ENCODE results near the gene SLC35F1. TPM values are rescaled to one million over a fixed set of nuclear protein-coding genes. Genes with fewer than 3 reads are reported as not detected.
A peak's percentile ranks its signal among the peaks of the same experiment; 100 is the strongest.

SLC35F1 gene
- polyA plus RNA-seq, 1 donor from 2014 or later = 35.1 TPM

GRCh38 chr6:118061666-118062065, 154.6 kb downstream of the SLC35F1 start:
- Histone ChIP-seq H2AFZ (ENCODE audit: low read depth, low read length) (no peak overlapping the region), H3K4me2 (ENCODE audit: low read length) (no peak overlapping the region), H3K9ac (ENCODE audit: low read length) (no peak overlapping the region), H3K9me3 (ENCODE audit: low read length) (no peaks in the 10 kb centered on the region), H3K9me2 (ENCODE audit: insufficient read depth, low read length) (no peaks in the 10 kb centered on the region), H3K27ac (ENCODE audit: low read length) (no peak overlapping the region), H4K20me1 (ENCODE audit: insufficient read depth) (no peaks in the 10 kb centered on the region), H3K36me3 (ENCODE audit: insufficient read depth, low read length) (no peaks in the 10 kb centered on the region), H3K4me3 (ENCODE audit: low read length) (no peak overlapping the region), H3K79me2 (replicated peaks; ENCODE audit: insufficient read depth, low read length) (no peaks in the 10 kb centered on the region), H3F3A (ENCODE audit: insufficient read depth, low read length, poor library complexity, severe bottlenecking) (no peaks in the 10 kb centered on the region), H3K27me3 (ENCODE audit: insufficient read depth, low read depth, low read length) (no peaks in the 10 kb centered on the region)
- TF ChIP-seq EP300 (conservative IDR thresholded peaks at IDR 0.05; ENCODE audit: poor library complexity, severe bottlenecking) (no peak), RAD21 (conservative IDR thresholded peaks at IDR 0.05) (no peak), SMC3 (conservative IDR thresholded peaks at IDR 0.05; ENCODE audit: poor library complexity) (no peak), MXI1 (conservative IDR thresholded peaks at IDR 0.05; ENCODE audit: poor library complexity, severe bottlenecking) (no peak), CTCF (IDR thresholded peaks at IDR 0.05; ENCODE audit: poor library complexity, severe bottlenecking) (no peak), REST (IDR thresholded peaks at IDR 0.05; ENCODE audit: borderline replicate concordance) (no peak), EZH2 (IDR thresholded peaks at IDR 0.05; ENCODE audit: borderline replicate concordance, insufficient read depth, low read length, poor library complexity, severe bottlenecking) (no peak), TAF1 (IDR thresholded peaks at IDR 0.05; ENCODE audit: low read depth) (no peak), POLR2AphosphoS5 (IDR thresholded peaks at IDR 0.05) (no peak)

- TF ChIP-seq CTCF (IDR thresholded peaks at IDR 0.05; ENCODE audit: poor library complexity, severe bottlenecking) (peak; percentile 46), SMC3 (conservative IDR thresholded peaks at IDR 0.05; ENCODE audit: poor library complexity) (no peak)
- Histone ChIP-seq H3K9ac (ENCODE audit: low read length) (no peak overlapping the region), H3K9me3 (ENCODE audit: low read length) (no peaks in the 10 kb centered on the region), H3K4me2 (ENCODE audit: low read length) (no peak overlapping the region), H4K20me1 (ENCODE audit: insufficient read depth) (no peaks in the 10 kb centered on the region), H3K27ac (ENCODE audit: low read length) (no peak overlapping the region), H3K27me3 (ENCODE audit: insufficient read depth, low read depth, low read length) (no peaks in the 10 kb centered on the region), H3F3A (ENCODE audit: insufficient read depth, low read length, poor library complexity, severe bottlenecking) (no peaks in the 10 kb centered on the region), H2AFZ (ENCODE audit: low read depth, low read length) (no peak overlapping the region), H3K36me3 (ENCODE audit: insufficient read depth, low read length) (no peaks in the 10 kb centered on the region), H3K79me2 (replicated peaks; ENCODE audit: insufficient read depth, low read length) (no peaks in the 10 kb centered on the region), H3K4me3 (ENCODE audit: low read length) (no peak overlapping the region), H3K9me2 (ENCODE audit: insufficient read depth, low read length) (no peaks in the 10 kb centered on the region)
These were observed 173.5 kb downstream of the SLC35F1 start for GRCh38 chr6:118080547-118080946.

Measured in neural cell (in vitro differentiated cells).